T-helper 2 cell treated with Interferon-gamma antibody and Interleukin-4, amounts not matched to agents 5 μg/mL and 100 μg/mL, for 36 hours (primary cell): ENCODE measurements around the gene KDM4C.

Source experiments
- DNase-seq: peaks from one replicate; pipeline ENCODE4 v3.0.0; 2021; ENCODE audit warnings: low spot score
- H3K27ac Mint-ChIP-seq: one replicate; pipeline ENCODE4 v1.8.0; 2021; ENCODE audit warnings: mild to moderate bottlenecking, mixed read lengths
- H3K27me3 Mint-ChIP-seq: one replicate; pipeline ENCODE4 v1.8.0; 2021; ENCODE audit warnings: low read depth, mixed read lengths
- H3K36me3 Mint-ChIP-seq: one replicate; pipeline ENCODE4 v1.8.0; 2021; ENCODE audit warnings: low read depth, mixed read lengths
- H3K4me1 Mint-ChIP-seq: one replicate; pipeline ENCODE4 v1.8.0; 2021; ENCODE audit warnings: low read depth, mixed read lengths
- H3K4me3 Mint-ChIP-seq: one replicate; pipeline ENCODE4 v1.8.0; 2022; ENCODE audit warnings: mild to moderate bottlenecking, moderate library complexity, mixed read lengths
- H3K9me3 Mint-ChIP-seq: one replicate; pipeline ENCODE4 v1.8.0; 2021; ENCODE audit warnings: mixed read lengths

The KDM4C gene

DNA sequence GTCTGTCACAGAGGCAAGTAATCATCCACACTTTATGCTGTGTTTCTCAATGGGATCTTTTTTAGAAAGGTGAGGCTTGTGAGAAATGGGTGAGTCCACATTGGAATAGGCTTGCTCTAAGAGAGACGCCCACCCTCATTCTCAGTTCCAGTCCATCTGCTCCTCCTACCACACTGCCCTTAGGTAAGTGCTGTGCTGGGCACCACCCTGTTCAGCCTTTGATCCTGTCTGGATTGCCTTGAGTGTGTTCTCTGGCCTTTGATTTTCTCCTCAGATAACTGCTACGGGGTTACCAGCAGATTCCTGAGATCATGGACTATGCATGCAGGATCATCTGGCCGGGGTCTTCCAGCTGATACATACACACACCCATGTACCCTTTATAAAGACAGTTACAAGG, 328.6 kb downstream of the KDM4C start:
- H3K27me3 Mint-ChIP-seq = no peaks in the 10 kb centered on the region
- H3K27ac Mint-ChIP-seq = no peak overlapping the region
- no peak overlapping the region for H3K4me3 Mint-ChIP-seq
- peaks cover 7% of the 10 kb centered on the region for H3K36me3 Mint-ChIP-seq
- DNase-seq = no peak
- H3K9me3 Mint-ChIP-seq = no peaks in the 10 kb centered on the region
- H3K4me1 Mint-ChIP-seq = peaks cover 7% of the 10 kb centered on the region

DNA sequence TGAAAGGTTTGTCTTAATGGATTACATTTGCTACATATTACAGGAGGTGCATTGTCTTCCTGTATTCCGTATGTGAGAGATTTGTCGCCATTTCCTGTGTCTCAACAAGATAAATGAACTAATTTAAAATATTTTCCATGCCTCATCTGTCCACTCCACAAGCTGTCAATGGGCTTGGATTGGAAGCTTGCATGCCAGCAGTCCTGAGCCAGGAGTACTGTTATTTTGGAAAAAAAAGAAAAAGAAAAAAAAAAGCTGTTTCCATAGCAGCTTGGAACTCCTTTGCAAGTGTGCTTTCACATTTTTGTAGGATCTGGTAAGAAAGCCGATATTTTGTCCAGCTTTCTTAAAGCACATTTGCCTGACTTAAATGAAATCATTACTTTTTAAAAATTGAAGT, 330.8 kb downstream of the KDM4C start:
- H3K27ac Mint-ChIP-seq = no peak overlapping the region
- peaks cover 13% of the 10 kb centered on the region for H3K4me1 Mint-ChIP-seq
- no peak overlapping the region for H3K4me3 Mint-ChIP-seq
- no peak for DNase-seq
- no peaks in the 10 kb centered on the region for H3K9me3 Mint-ChIP-seq
- no peaks in the 10 kb centered on the region for H3K27me3 Mint-ChIP-seq
- H3K36me3 Mint-ChIP-seq = peaks cover 9% of the 10 kb centered on the region

DNA sequence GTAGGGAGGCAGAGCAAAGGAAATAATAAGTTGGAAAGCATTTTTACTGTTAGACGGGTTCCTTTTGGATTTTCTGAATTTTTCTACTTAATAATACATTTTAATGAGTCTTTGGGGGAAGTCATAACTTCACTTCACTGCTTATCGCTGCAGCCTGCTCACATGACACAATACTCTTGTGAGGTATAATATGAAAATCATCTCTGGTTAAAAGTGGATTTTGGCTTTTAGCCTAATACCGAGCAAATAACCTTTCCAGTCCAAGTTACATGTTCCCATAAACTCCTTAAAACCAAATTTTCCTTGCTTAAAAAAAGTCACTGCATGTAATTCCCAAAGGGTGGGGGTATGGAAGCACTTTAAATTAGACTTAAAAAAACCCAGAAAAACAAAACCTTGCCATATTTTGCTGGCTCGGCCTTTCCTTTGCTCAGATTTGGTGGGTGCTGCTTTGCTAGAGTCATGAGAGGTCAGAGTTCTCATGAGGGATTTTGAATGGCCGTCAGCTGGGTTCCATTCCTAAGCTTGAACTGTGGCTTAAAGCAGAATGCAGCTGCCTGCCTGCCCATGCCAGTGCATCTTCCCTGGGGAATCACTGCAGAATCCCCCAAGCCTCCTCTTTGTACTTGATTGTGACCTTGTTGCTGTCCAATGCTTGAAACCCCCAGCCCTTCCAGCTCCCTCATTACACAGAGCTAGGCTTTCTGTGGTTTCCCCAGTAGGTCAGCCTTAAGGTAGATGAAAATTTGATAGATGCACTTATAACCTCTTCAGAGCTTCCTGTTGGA, 331.8 kb downstream of the KDM4C start:
- no peaks in the 10 kb centered on the region for H3K27me3 Mint-ChIP-seq
- no peak for DNase-seq
- H3K4me3 Mint-ChIP-seq = no peak overlapping the region
- H3K4me1 Mint-ChIP-seq = peaks cover 13% of the 10 kb centered on the region
- no peaks in the 10 kb centered on the region for H3K9me3 Mint-ChIP-seq
- no peak overlapping the region for H3K27ac Mint-ChIP-seq
- H3K36me3 Mint-ChIP-seq = peaks cover 13% of the 10 kb centered on the region

DNA sequence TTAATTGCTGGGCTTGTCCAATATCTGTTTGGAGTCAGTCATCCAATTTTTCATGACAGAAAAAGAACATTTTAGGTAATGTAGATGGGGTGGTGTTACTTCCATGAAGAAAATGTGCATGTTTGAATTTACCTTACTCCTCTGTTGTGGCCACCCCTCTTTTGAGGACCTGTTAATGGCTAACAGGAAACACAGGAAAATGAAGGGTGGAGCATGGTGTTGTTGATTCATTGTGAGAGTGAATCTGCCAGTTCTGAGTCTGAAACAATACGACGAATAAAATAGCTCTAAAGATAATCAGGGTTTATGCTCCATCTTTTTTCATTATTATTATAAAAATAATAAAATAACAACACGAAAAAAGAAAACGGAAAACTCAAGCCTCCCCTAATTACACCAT, 335.3 kb downstream of the KDM4C start:
- no peak overlapping the region for H3K27ac Mint-ChIP-seq
- H3K9me3 Mint-ChIP-seq = no peaks in the 10 kb centered on the region
- H3K4me1 Mint-ChIP-seq = peaks cover 10% of the 10 kb centered on the region
- H3K27me3 Mint-ChIP-seq = no peaks in the 10 kb centered on the region
- H3K4me3 Mint-ChIP-seq = no peak overlapping the region
- peaks cover 22% of the 10 kb centered on the region for H3K36me3 Mint-ChIP-seq
- DNase-seq = no peak

- no peak overlapping the region for H3K27ac Mint-ChIP-seq
Measured at GRCh38 chr9:7094052-7094451, 336.3 kb downstream of the KDM4C start.

GRCh38 chr9:7094576-7094975, 336.8 kb downstream of the KDM4C start:
- Mint-ChIP-seq H3K4me1 (peaks cover 10% of the 10 kb centered on the region), H3K36me3 (peaks cover 33% of the 10 kb centered on the region), H3K27me3 (no peaks in the 10 kb centered on the region), H3K27ac (no peak overlapping the region), H3K4me3 (no peak overlapping the region), H3K9me3 (no peaks in the 10 kb centered on the region)
- no peak for DNase-seq

More at GRCh38 chr9:7094052-7094451, 336.3 kb downstream of the KDM4C start:
- peaks cover 10% of the 10 kb centered on the region for H3K4me1 Mint-ChIP-seq
- H3K27me3 Mint-ChIP-seq = no peaks in the 10 kb centered on the region
- DNase-seq = no peak
- no peak overlapping the region for H3K4me3 Mint-ChIP-seq
- H3K36me3 Mint-ChIP-seq = peaks cover 30% of the 10 kb centered on the region
- H3K9me3 Mint-ChIP-seq = no peaks in the 10 kb centered on the region

- no peak overlapping the region for H3K27ac Mint-ChIP-seq
- H3K4me3 Mint-ChIP-seq = no peak overlapping the region
- DNase-seq = no peak
- no peaks in the 10 kb centered on the region for H3K9me3 Mint-ChIP-seq
- H3K36me3 Mint-ChIP-seq = peaks cover 34% of the 10 kb centered on the region
- no peaks in the 10 kb centered on the region for H3K27me3 Mint-ChIP-seq
- peaks cover 7% of the 10 kb centered on the region for H3K4me1 Mint-ChIP-seq
Measured at GRCh38 chr9:7095058-7095457, 337.3 kb downstream of the KDM4C start.

GRCh38 chr9:7097040-7097715, 339.4 kb downstream of the KDM4C start:
- no peak for DNase-seq
- Mint-ChIP-seq H3K9me3 (no peaks in the 10 kb centered on the region), H3K27me3 (no peaks in the 10 kb centered on the region), H3K27ac (no peak overlapping the region), H3K4me3 (no peak overlapping the region), H3K36me3 (peaks cover 38% of the 10 kb centered on the region), H3K4me1 (peaks cover 6% of the 10 kb centered on the region)

GRCh38 chr9:7097785-7098752, 340.3 kb downstream of the KDM4C start:
- H3K4me3 Mint-ChIP-seq = no peak overlapping the region
- no peak overlapping the region for H3K27ac Mint-ChIP-seq
- no peaks in the 10 kb centered on the region for H3K27me3 Mint-ChIP-seq
- DNase-seq = no peak
- H3K4me1 Mint-ChIP-seq = peaks cover 2% of the 10 kb centered on the region
- H3K36me3 Mint-ChIP-seq = peaks cover 40% of the 10 kb centered on the region
- no peaks in the 10 kb centered on the region for H3K9me3 Mint-ChIP-seq

GRCh38 chr9:7103367-7103766, 345.6 kb downstream of the KDM4C start:
- DNase-seq = no peak
- Mint-ChIP-seq H3K9me3 (no peaks in the 10 kb centered on the region), H3K4me1 (no peaks in the 10 kb centered on the region), H3K27me3 (no peaks in the 10 kb centered on the region), H3K4me3 (no peak overlapping the region), H3K27ac (no peak overlapping the region), H3K36me3 (peaks cover 47% of the 10 kb centered on the region)

DNA sequence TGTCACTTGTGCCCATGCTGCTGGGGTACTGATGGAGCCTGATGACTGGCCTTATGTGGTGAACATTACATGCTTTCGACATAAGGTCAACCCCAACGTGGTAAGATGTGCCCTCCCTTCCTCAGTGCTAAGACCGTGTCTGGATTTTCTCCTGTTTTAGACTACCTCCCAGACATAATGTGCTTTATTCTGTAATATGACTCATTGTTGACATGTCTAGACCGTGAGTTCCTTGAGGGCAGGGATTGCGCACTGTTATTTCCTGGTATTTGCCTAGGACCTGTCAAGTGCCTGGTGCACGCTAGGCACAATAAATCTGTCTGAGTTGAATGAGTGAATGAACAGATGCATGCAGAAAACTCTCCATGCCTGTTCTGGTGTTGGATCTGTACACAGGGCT, 346.0 kb downstream of the KDM4C start:
- Mint-ChIP-seq H3K9me3 (no peaks in the 10 kb centered on the region), H3K27ac (no peak overlapping the region), H3K4me1 (no peaks in the 10 kb centered on the region), H3K4me3 (no peak overlapping the region), H3K27me3 (no peaks in the 10 kb centered on the region), H3K36me3 (peaks cover 47% of the 10 kb centered on the region)
- DNase-seq = no peak

DNA sequence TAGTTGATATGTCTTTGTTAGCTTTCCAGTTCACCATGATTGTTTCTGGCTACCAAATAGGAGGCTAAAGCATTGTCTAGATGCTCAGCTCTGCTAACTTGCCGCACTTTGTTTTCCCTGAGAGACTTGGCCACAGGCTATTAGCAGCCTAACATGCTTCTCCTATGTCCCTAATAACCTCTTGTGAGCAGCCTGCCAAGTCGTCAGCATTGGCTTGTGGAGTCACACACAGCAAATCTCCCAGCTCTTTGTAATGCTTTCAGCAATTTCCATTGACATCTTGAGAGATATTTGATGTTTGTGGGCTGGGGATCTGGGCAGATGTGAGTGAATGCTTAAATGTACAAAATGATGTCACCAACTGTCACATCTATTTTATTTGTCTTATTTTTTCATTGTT, 346.9 kb downstream of the KDM4C start:
- no peaks in the 10 kb centered on the region for H3K4me1 Mint-ChIP-seq
- no peaks in the 10 kb centered on the region for H3K27me3 Mint-ChIP-seq
- no peaks in the 10 kb centered on the region for H3K9me3 Mint-ChIP-seq
- H3K36me3 Mint-ChIP-seq = peaks cover 48% of the 10 kb centered on the region
- H3K27ac Mint-ChIP-seq = no peak overlapping the region
- no peak for DNase-seq
- H3K4me3 Mint-ChIP-seq = no peak overlapping the region

DNA sequence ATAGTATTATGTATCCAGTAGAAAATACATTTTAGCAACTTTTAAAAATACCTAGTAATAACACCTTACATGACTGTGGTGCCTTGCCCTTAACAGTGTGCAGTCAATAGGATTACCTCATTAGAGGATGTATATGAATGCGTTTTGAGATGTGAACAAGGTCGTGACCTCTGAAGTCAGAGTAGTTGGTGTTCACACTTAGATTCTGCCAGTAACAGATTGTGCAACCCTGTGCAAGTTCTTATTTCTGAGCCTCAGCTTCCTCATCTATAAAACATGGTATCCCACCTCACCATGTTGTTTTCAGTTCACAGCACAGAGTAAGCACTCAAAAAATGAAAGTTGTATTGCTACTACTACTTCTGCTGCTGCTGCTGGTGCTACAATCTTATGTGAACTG, 347.3 kb downstream of the KDM4C start:
- no peak for DNase-seq
- no peaks in the 10 kb centered on the region for H3K4me1 Mint-ChIP-seq

GRCh38 chr9:7108936-7109335, 351.2 kb downstream of the KDM4C start:
- DNase-seq = no peak
- Mint-ChIP-seq H3K9me3 (peaks cover 5% of the 10 kb centered on the region), H3K36me3 (peaks cover 46% of the 10 kb centered on the region), H3K27me3 (no peaks in the 10 kb centered on the region), H3K4me3 (no peak overlapping the region), H3K27ac (no peak overlapping the region), H3K4me1 (no peaks in the 10 kb centered on the region)

More for the DNA sequence above, 347.3 kb downstream of the KDM4C start:
- Mint-ChIP-seq H3K36me3 (peaks cover 51% of the 10 kb centered on the region), H3K27me3 (no peaks in the 10 kb centered on the region), H3K4me3 (no peak overlapping the region), H3K9me3 (peaks cover 4% of the 10 kb centered on the region), H3K27ac (no peak overlapping the region)
